H1 (cell line): ENCODE measurements around the gene SPINK14. TPM values are rescaled to one million over a fixed set of nuclear protein-coding genes. Genes with fewer than 3 reads are reported as not detected.

Experiments
- CTCF ChIA-PET: fragments of 300-600 bp; sonication (Branson Sonifier 250); formaldehyde crosslinking; loops from one replicate; lab custom pipeline; 2021; ENCODE audit not compliant: partially characterized antibody; lab: Charles Lee
- POLR2A ChIA-PET: fragments of 300-600 bp; sonication (Branson Sonifier 250); formaldehyde crosslinking; loops from one replicate; lab custom pipeline; 2021; ENCODE audit warnings: inconsistent platforms; ENCODE audit not compliant: partially characterized antibody; lab: Charles Lee
- DNase-seq, 2 experiments: peaks; one replicate each; pipeline versions ENCODE4 v3.0.0 to v3.0.0-alpha.2; 2010 to 2022; ENCODE audit warnings: low spot score in 2 of 2, low read depth in 1 of 2, mixed read lengths in 1 of 2
- FAIRE-seq: peaks from 2 replicates; lab custom pipeline; 2011; peaks lifted over from hg19 to GRCh38; lab: Jason Lieb, UNC
- H2AFZ ChIP-seq: 2 replicates; pipeline ENCODE4 v1.8.1; 2012; ENCODE audit warnings: low read length, inconsistent platforms
- H2AK5ac ChIP-seq: 2 replicates; pipeline ENCODE4 v1.6.1; 2013; ENCODE audit warnings: low read depth, low read length
- H2BK120ac ChIP-seq: replicated peaks from 2 replicates; pipeline ENCODE3; 2013; ENCODE audit warnings: low read depth, low read length, inconsistent platforms
- H2BK12ac ChIP-seq: 2 replicates; pipeline ENCODE4 v1.6.1; 2013; ENCODE audit warnings: low read depth, low read length
- H2BK15ac ChIP-seq: 2 replicates; pipeline ENCODE4 v1.6.1; 2013; ENCODE audit warnings: low read length
- H2BK20ac ChIP-seq: 2 replicates; pipeline ENCODE4 v1.6.1; 2013; ENCODE audit warnings: low read length
- H2BK5ac ChIP-seq: 2 replicates; pipeline ENCODE4 v1.6.1; 2013; ENCODE audit warnings: low read depth, low read length
- H3K14ac ChIP-seq: 2 replicates; pipeline ENCODE4 v1.6.1; 2013; ENCODE audit warnings: inconsistent platforms; ENCODE audit not compliant: insufficient read length
- H3K18ac ChIP-seq: 2 replicates; pipeline ENCODE4 v1.6.1; 2013; ENCODE audit warnings: low read length; ENCODE audit errors: extremely low read depth
- H3K23ac ChIP-seq: 2 replicates; pipeline ENCODE4 v1.6.1; 2013; ENCODE audit warnings: inconsistent platforms; ENCODE audit not compliant: insufficient read length
- H3K23me2 ChIP-seq: 2 replicates; pipeline ENCODE4 v1.6.1; 2013; ENCODE audit warnings: low read depth, low read length
- H3K27ac ChIP-seq: 2 replicates; pipeline ENCODE4 v1.6.1; 2011; ENCODE audit warnings: low read depth, low read length, inconsistent platforms
- H3K27me3 ChIP-seq, 4 experiments: replicated peaks in 1 of 4; 1 replicate in 1 of 4; 2 replicates in 3 of 4; pipeline versions ENCODE4 v1.6.1 to v1.8.1; 2011 to 2013; ENCODE audit warnings: low read length in 3 of 4, mild to moderate bottlenecking in 3 of 4, inconsistent platforms in 2 of 4, mixed read lengths in 2 of 4, moderate library complexity in 1 of 4; ENCODE audit not compliant: control insufficient read depth in 3 of 4, insufficient read depth in 3 of 4; ENCODE audit errors: extremely low read depth in 1 of 4
- H3K36me3 ChIP-seq, 4 experiments: 2 replicates each; pipeline versions ENCODE4 v1.6.1 to v1.8.1; 2011 to 2013; ENCODE audit warnings: mild to moderate bottlenecking in 4 of 4, low read length in 3 of 4, moderate library complexity in 2 of 4, control low read depth in 1 of 4, inconsistent platforms in 1 of 4; ENCODE audit not compliant: insufficient read depth in 4 of 4, control insufficient read depth in 2 of 4
- H3K4ac ChIP-seq: replicated peaks from 2 replicates; pipeline ENCODE3; 2013; ENCODE audit warnings: low read length, low read depth, mixed read lengths, inconsistent platforms; ENCODE audit not compliant: insufficient read length
- H3K4me1 ChIP-seq, 4 experiments: replicated peaks in 1 of 4; 1 replicate in 1 of 4; 2 replicates in 3 of 4; pipeline versions ENCODE4 v1.6.1 to v1.8.1; 2011 to 2013; ENCODE audit warnings: low read length in 3 of 4, inconsistent platforms in 2 of 4, mixed read lengths in 1 of 4; ENCODE audit not compliant: insufficient read depth in 4 of 4, control insufficient read depth in 3 of 4
- H3K4me2 ChIP-seq, 2 experiments: 2 replicates each; pipeline versions ENCODE4 v1.6.1 to v1.8.1; 2011 to 2013; ENCODE audit warnings: low read depth in 2 of 2, low read length in 2 of 2, control low read depth in 1 of 2, inconsistent platforms in 1 of 2, mild to moderate bottlenecking in 1 of 2; ENCODE audit not compliant: insufficient read depth in 1 of 2
- H3K4me3 ChIP-seq, 4 experiments: fragments of 200-600, 300-600 bp in 1 of 4; sonication (generic), shearing (Covaris generic), sonication (Bioruptor Twin) in 1 of 4; 2 replicates each; pipeline versions ENCODE4 v1.5.1 to v1.8.1; 2011 to 2016; ENCODE audit warnings: low read length in 4 of 4, low read depth in 3 of 4, control low read depth in 2 of 4, inconsistent platforms in 2 of 4, mild to moderate bottlenecking in 2 of 4, mixed read lengths in 1 of 4, moderate library complexity in 1 of 4; ENCODE audit not compliant: insufficient read depth in 2 of 4; ENCODE audit errors: extremely low read depth in 1 of 4
- H3K56ac ChIP-seq: replicated peaks from 2 replicates; pipeline ENCODE3; 2013; ENCODE audit warnings: low read depth, mild to moderate bottlenecking, mixed read lengths, low read length, inconsistent platforms; ENCODE audit not compliant: insufficient read length
- H3K79me1 ChIP-seq: 2 replicates; pipeline ENCODE4 v1.6.1; 2013; ENCODE audit warnings: low read depth, low read length, control low read depth
- H3K79me2 ChIP-seq, 2 experiments: 2 replicates each; pipeline versions ENCODE4 v1.6.1 to v1.8.1; 2012 to 2013; ENCODE audit warnings: low read length in 2 of 2, mild to moderate bottlenecking in 2 of 2, inconsistent platforms in 1 of 2; ENCODE audit not compliant: insufficient read depth in 2 of 2, control insufficient read depth in 1 of 2
- H3K9ac ChIP-seq, 4 experiments: replicated peaks in 1 of 4; 1 replicate in 1 of 4; 2 replicates in 3 of 4; pipeline versions ENCODE4 v1.6.1 to v1.8.1; 2011 to 2013; ENCODE audit warnings: low read depth in 3 of 4, low read length in 3 of 4, control low read depth in 2 of 4, mild to moderate bottlenecking in 2 of 4, moderate library complexity in 2 of 4, inconsistent platforms in 1 of 4; ENCODE audit errors: extremely low read depth in 1 of 4
- H3K9me3 ChIP-seq, 2 experiments: 2 replicates each; pipeline versions ENCODE4 v1.6.1 to v1.8.1; 2012 to 2013; ENCODE audit warnings: mild to moderate bottlenecking in 2 of 2, moderate library complexity in 2 of 2, control low read depth in 1 of 2, inconsistent platforms in 1 of 2, low read depth in 1 of 2, low read length in 1 of 2, mixed read lengths in 1 of 2; ENCODE audit not compliant: insufficient read depth in 2 of 2
- H4K20me1 ChIP-seq, 2 experiments: replicated peaks in 1 of 2; 2 replicates each; pipeline versions ENCODE3 to v1.8.1; 2011 to 2013; ENCODE audit warnings: inconsistent platforms in 2 of 2, low read length in 2 of 2, mild to moderate bottlenecking in 1 of 2; ENCODE audit not compliant: insufficient read depth in 2 of 2, control insufficient read depth in 1 of 2
- H4K5ac ChIP-seq: 2 replicates; pipeline ENCODE4 v1.6.1; 2013; ENCODE audit warnings: low read length, low read depth, mixed read lengths, inconsistent platforms; ENCODE audit not compliant: insufficient read length
- H4K8ac ChIP-seq: 2 replicates; pipeline ENCODE4 v1.8.0; 2013; ENCODE audit warnings: mild to moderate bottlenecking, moderate library complexity, low read length, inconsistent platforms; ENCODE audit not compliant: insufficient read depth; ENCODE audit errors: extremely low read depth
- H4K91ac ChIP-seq: replicated peaks from 2 replicates; pipeline ENCODE3; 2013; ENCODE audit warnings: low read length, mixed read lengths, inconsistent platforms; ENCODE audit not compliant: insufficient read length
- ASH2L ChIP-seq: fragments of 200-600, 300-600 bp; sonication (generic); IDR thresholded peaks from one replicate; pipeline ENCODE4 v1.7.1; 2017; ENCODE audit warnings: low read length
- SP1 ChIP-seq: IDR thresholded peaks from 2 replicates; pipeline ENCODE4 v1.6.1; 2011; ENCODE audit warnings: low read depth, low read length
- SUZ12 ChIP-seq: fragments of 200-600 bp; sonication (generic); IDR thresholded peaks from 2 replicates; pipeline ENCODE4 v1.6.1; 2012; ENCODE audit warnings: mild to moderate bottlenecking, inconsistent platforms, low read length, moderate library complexity, mixed read lengths
- polyA plus RNA-seq, 7 experiments: library from polyadenylated mRNA; depleted of rRNA in 3 of 7; stranded (reverse) in 5 of 7; unstranded in 2 of 7; fragments of >200 nt in 5 of 7; fragments of 200-250 nt in 2 of 7; gene quantifications; 1 replicate in 5 of 7; 2 replicates in 1 of 7; 4 replicates in 1 of 7; pipeline versions ENCODE4 v1.2.1 to v1.2.3, GENCODE V29; 2011 to 2013; ENCODE audit warnings: missing spikeins in 2 of 7, mixed read lengths in 2 of 7
- total RNA-seq: library from RNA; stranded (reverse); fragmentation: NEBNext Ultra II Directional; extraction: Animal tissue kit (Norgen Biotek cat#: 25700); gene quantifications from 2 replicates; pipeline ENCODE4 v1.2.1, GENCODE V29; 2021

Gene SPINK14
- total and polyA plus RNA-seq, 2 of the 8 experiments (the other 6 are each of a cell fraction or from before 2014, with no cell fraction given): not detected

- H3K18ac ChIP-seq: no peak overlapping the region
- no peaks in the 10 kb centered on the region for H3K36me3 ChIP-seq
- H2AFZ ChIP-seq: no peak overlapping the region
- no peaks in the 10 kb centered on the region for H3K23me2 ChIP-seq
- ChIA-PET CTCF (interaction anchor here (0.6 to 0.7 kb wide), 2 partner anchors 34 to 518 kb away, joined by 3 read pairs; no protein-coding TSS in a partner anchor), POLR2A (interaction anchor here (0.7 kb wide), 1 partner anchor 145 kb away, joined by 3 read pairs; no protein-coding TSS in a partner anchor)
- no peaks in the 10 kb centered on the region for H3K79me1 ChIP-seq
- H2BK12ac ChIP-seq: no peak overlapping the region
- H4K8ac ChIP-seq: no peak overlapping the region
- H3K79me2 ChIP-seq: no peaks in the 10 kb centered on the region
- no peaks in the 10 kb centered on the region for H3K9me3 ChIP-seq
- no peak for DNase-seq
- no peak overlapping the region for H2BK15ac ChIP-seq
- no peak overlapping the region for H3K4me3 ChIP-seq
- H2BK5ac ChIP-seq: no peak overlapping the region
- H3K4me1 ChIP-seq: no peaks in the 10 kb centered on the region
- H2AK5ac ChIP-seq: no peak overlapping the region
- H3K9ac ChIP-seq: no peak overlapping the region
- TF ChIP-seq ASH2L (no peak), SP1 (0 out of 2 replicates have a peak, but pooled peaks have one; percentile 26), SUZ12 (no peak)
- TF ChIP-seq, all 59 proteins: peak for 1
- H3K4me2 ChIP-seq: no peak overlapping the region
- FAIRE-seq: peak; percentile 7
- H4K5ac ChIP-seq: no peak overlapping the region
- H3K56ac ChIP-seq: no peak overlapping the region
- H3K27me3 ChIP-seq: peaks cover 0 to under 1% (median 0%) of the 10 kb centered on the region in 4 experiments; a peak in 1 of 7 replicates
- no peak overlapping the region for H3K14ac ChIP-seq
- no peak overlapping the region for H3K27ac ChIP-seq
- H2BK20ac ChIP-seq: no peak overlapping the region
- no peak overlapping the region for H4K91ac ChIP-seq
- H4K20me1 ChIP-seq: no peaks in the 10 kb centered on the region
- no peak overlapping the region for H3K23ac ChIP-seq
- no peak overlapping the region for H2BK120ac ChIP-seq
- no peak overlapping the region for H3K4ac ChIP-seq
Observed at GRCh38 chr5:148145916-148146315, 22.4 kb upstream of the SPINK14 start.
